H1 (cell line): ENCODE results near the gene ZNF496. TPM values are rescaled to one million over a fixed set of nuclear protein-coding genes. Genes with fewer than 3 reads are reported as not detected.
"Not testable (repeated sequence)": the region's sequence is repeated elsewhere in the genome, so short reads cannot be mapped to it uniquely, and the experiment has no call there.

Experiments used
- CTCF ChIA-PET: fragments of 300-600 bp; sonication (Branson Sonifier 250); formaldehyde crosslinking; loops from one replicate; lab custom pipeline; 2021; ENCODE audit not compliant: partially characterized antibody; lab: Charles Lee
- POLR2A ChIA-PET: fragments of 300-600 bp; sonication (Branson Sonifier 250); formaldehyde crosslinking; loops from one replicate; lab custom pipeline; 2021; ENCODE audit warnings: inconsistent platforms; ENCODE audit not compliant: partially characterized antibody; lab: Charles Lee
- DNase-seq, 2 experiments: peaks; one replicate each; pipeline versions ENCODE4 v3.0.0 to v3.0.0-alpha.2; 2010 to 2022; ENCODE audit warnings: low spot score in 2 of 2, low read depth in 1 of 2, mixed read lengths in 1 of 2
- FAIRE-seq: peaks from 2 replicates; lab custom pipeline; 2011; peaks lifted over from hg19 to GRCh38; lab: Jason Lieb, UNC
- H2AFZ ChIP-seq: 2 replicates; pipeline ENCODE4 v1.8.1; 2012; ENCODE audit warnings: low read length, inconsistent platforms
- H2AK5ac ChIP-seq: 2 replicates; pipeline ENCODE4 v1.6.1; 2013; ENCODE audit warnings: low read depth, low read length
- H2BK120ac ChIP-seq: replicated peaks from 2 replicates; pipeline ENCODE3; 2013; ENCODE audit warnings: low read depth, low read length, inconsistent platforms
- H2BK12ac ChIP-seq: 2 replicates; pipeline ENCODE4 v1.6.1; 2013; ENCODE audit warnings: low read depth, low read length
- H2BK15ac ChIP-seq: 2 replicates; pipeline ENCODE4 v1.6.1; 2013; ENCODE audit warnings: low read length
- H2BK20ac ChIP-seq: 2 replicates; pipeline ENCODE4 v1.6.1; 2013; ENCODE audit warnings: low read length
- H2BK5ac ChIP-seq: 2 replicates; pipeline ENCODE4 v1.6.1; 2013; ENCODE audit warnings: low read depth, low read length
- H3K14ac ChIP-seq: 2 replicates; pipeline ENCODE4 v1.6.1; 2013; ENCODE audit warnings: inconsistent platforms; ENCODE audit not compliant: insufficient read length
- H3K18ac ChIP-seq: 2 replicates; pipeline ENCODE4 v1.6.1; 2013; ENCODE audit warnings: low read length; ENCODE audit errors: extremely low read depth
- H3K23ac ChIP-seq: 2 replicates; pipeline ENCODE4 v1.6.1; 2013; ENCODE audit warnings: inconsistent platforms; ENCODE audit not compliant: insufficient read length
- H3K23me2 ChIP-seq: 2 replicates; pipeline ENCODE4 v1.6.1; 2013; ENCODE audit warnings: low read depth, low read length
- H3K27ac ChIP-seq: 2 replicates; pipeline ENCODE4 v1.6.1; 2011; ENCODE audit warnings: low read depth, low read length, inconsistent platforms
- H3K27me3 ChIP-seq, 4 experiments: replicated peaks in 1 of 4; 1 replicate in 1 of 4; 2 replicates in 3 of 4; pipeline versions ENCODE4 v1.6.1 to v1.8.1; 2011 to 2013; ENCODE audit warnings: low read length in 3 of 4, mild to moderate bottlenecking in 3 of 4, inconsistent platforms in 2 of 4, mixed read lengths in 2 of 4, moderate library complexity in 1 of 4; ENCODE audit not compliant: control insufficient read depth in 3 of 4, insufficient read depth in 3 of 4; ENCODE audit errors: extremely low read depth in 1 of 4
- H3K36me3 ChIP-seq, 4 experiments: 2 replicates each; pipeline versions ENCODE4 v1.6.1 to v1.8.1; 2011 to 2013; ENCODE audit warnings: mild to moderate bottlenecking in 4 of 4, low read length in 3 of 4, moderate library complexity in 2 of 4, control low read depth in 1 of 4, inconsistent platforms in 1 of 4; ENCODE audit not compliant: insufficient read depth in 4 of 4, control insufficient read depth in 2 of 4
- H3K4ac ChIP-seq: replicated peaks from 2 replicates; pipeline ENCODE3; 2013; ENCODE audit warnings: low read length, low read depth, mixed read lengths, inconsistent platforms; ENCODE audit not compliant: insufficient read length
- H3K4me1 ChIP-seq, 4 experiments: replicated peaks in 1 of 4; 1 replicate in 1 of 4; 2 replicates in 3 of 4; pipeline versions ENCODE4 v1.6.1 to v1.8.1; 2011 to 2013; ENCODE audit warnings: low read length in 3 of 4, inconsistent platforms in 2 of 4, mixed read lengths in 1 of 4; ENCODE audit not compliant: insufficient read depth in 4 of 4, control insufficient read depth in 3 of 4
- H3K4me2 ChIP-seq, 2 experiments: 2 replicates each; pipeline versions ENCODE4 v1.6.1 to v1.8.1; 2011 to 2013; ENCODE audit warnings: low read depth in 2 of 2, low read length in 2 of 2, control low read depth in 1 of 2, inconsistent platforms in 1 of 2, mild to moderate bottlenecking in 1 of 2; ENCODE audit not compliant: insufficient read depth in 1 of 2
- H3K4me3 ChIP-seq, 4 experiments: fragments of 200-600, 300-600 bp in 1 of 4; sonication (generic), shearing (Covaris generic), sonication (Bioruptor Twin) in 1 of 4; 2 replicates each; pipeline versions ENCODE4 v1.5.1 to v1.8.1; 2011 to 2016; ENCODE audit warnings: low read length in 4 of 4, low read depth in 3 of 4, control low read depth in 2 of 4, inconsistent platforms in 2 of 4, mild to moderate bottlenecking in 2 of 4, mixed read lengths in 1 of 4, moderate library complexity in 1 of 4; ENCODE audit not compliant: insufficient read depth in 2 of 4; ENCODE audit errors: extremely low read depth in 1 of 4
- H3K56ac ChIP-seq: replicated peaks from 2 replicates; pipeline ENCODE3; 2013; ENCODE audit warnings: low read depth, mild to moderate bottlenecking, mixed read lengths, low read length, inconsistent platforms; ENCODE audit not compliant: insufficient read length
- H3K79me1 ChIP-seq: 2 replicates; pipeline ENCODE4 v1.6.1; 2013; ENCODE audit warnings: low read depth, low read length, control low read depth
- H3K79me2 ChIP-seq, 2 experiments: 2 replicates each; pipeline versions ENCODE4 v1.6.1 to v1.8.1; 2012 to 2013; ENCODE audit warnings: low read length in 2 of 2, mild to moderate bottlenecking in 2 of 2, inconsistent platforms in 1 of 2; ENCODE audit not compliant: insufficient read depth in 2 of 2, control insufficient read depth in 1 of 2
- H3K9ac ChIP-seq, 4 experiments: replicated peaks in 1 of 4; 1 replicate in 1 of 4; 2 replicates in 3 of 4; pipeline versions ENCODE4 v1.6.1 to v1.8.1; 2011 to 2013; ENCODE audit warnings: low read depth in 3 of 4, low read length in 3 of 4, control low read depth in 2 of 4, mild to moderate bottlenecking in 2 of 4, moderate library complexity in 2 of 4, inconsistent platforms in 1 of 4; ENCODE audit errors: extremely low read depth in 1 of 4
- H3K9me3 ChIP-seq, 2 experiments: 2 replicates each; pipeline versions ENCODE4 v1.6.1 to v1.8.1; 2012 to 2013; ENCODE audit warnings: mild to moderate bottlenecking in 2 of 2, moderate library complexity in 2 of 2, control low read depth in 1 of 2, inconsistent platforms in 1 of 2, low read depth in 1 of 2, low read length in 1 of 2, mixed read lengths in 1 of 2; ENCODE audit not compliant: insufficient read depth in 2 of 2
- H4K20me1 ChIP-seq, 2 experiments: replicated peaks in 1 of 2; 2 replicates each; pipeline versions ENCODE3 to v1.8.1; 2011 to 2013; ENCODE audit warnings: inconsistent platforms in 2 of 2, low read length in 2 of 2, mild to moderate bottlenecking in 1 of 2; ENCODE audit not compliant: insufficient read depth in 2 of 2, control insufficient read depth in 1 of 2
- H4K5ac ChIP-seq: 2 replicates; pipeline ENCODE4 v1.6.1; 2013; ENCODE audit warnings: low read length, low read depth, mixed read lengths, inconsistent platforms; ENCODE audit not compliant: insufficient read length
- H4K8ac ChIP-seq: 2 replicates; pipeline ENCODE4 v1.8.0; 2013; ENCODE audit warnings: mild to moderate bottlenecking, moderate library complexity, low read length, inconsistent platforms; ENCODE audit not compliant: insufficient read depth; ENCODE audit errors: extremely low read depth
- H4K91ac ChIP-seq: replicated peaks from 2 replicates; pipeline ENCODE3; 2013; ENCODE audit warnings: low read length, mixed read lengths, inconsistent platforms; ENCODE audit not compliant: insufficient read length
- PHF8 ChIP-seq: fragments of 200-600 bp; sonication (generic); conservative IDR thresholded peaks from 2 replicates; pipeline ENCODE4 v1.7.1; 2012; ENCODE audit warnings: low read depth, mild to moderate bottlenecking, inconsistent platforms, low read length, moderate library complexity
- RAD21 ChIP-seq, 2 experiments: IDR thresholded peaks in 1 of 2; conservative IDR thresholded peaks in 1 of 2; 2 replicates each; pipeline ENCODE4 v1.6.1; 2011; ENCODE audit warnings: low read depth in 2 of 2, low read length in 2 of 2, improper control_type of control experiment in 1 of 2, inconsistent platforms in 1 of 2, mild to moderate bottlenecking in 1 of 2, moderate library complexity in 1 of 2
- SIN3A ChIP-seq, 2 experiments: IDR thresholded peaks in 1 of 2; conservative IDR thresholded peaks in 1 of 2; 2 replicates each; pipeline ENCODE4 v1.6.1; 2011 to 2012; ENCODE audit warnings: low read length in 2 of 2, improper control_type of control experiment in 1 of 2, low read depth in 1 of 2, mild to moderate bottlenecking in 1 of 2
- WGBS, 2 experiments: shearing (Covaris generic) in 1 of 2; methylation state at CpG; one replicate each; pipeline versions ENCODE4 v1.1.6 to v1.1.7; 2013 to 2015; ENCODE audit warnings: low lambda C conversion rate in 2 of 2, mixed read lengths in 2 of 2, inconsistent platforms in 1 of 2, low coverage in 1 of 2, missing lambda C conversion rate in 1 of 2; ENCODE audit not compliant: insufficient replicate concordance in 2 of 2, insufficient coverage in 1 of 2, insufficient read length in 1 of 2; ENCODE audit errors: extremely low coverage in 1 of 2, missing lambda C conversion rate in 1 of 2; 5-methylcytosine and 5-hydroxymethylcytosine counted together
- polyA plus RNA-seq, 7 experiments: library from polyadenylated mRNA; depleted of rRNA in 3 of 7; stranded (reverse) in 5 of 7; unstranded in 2 of 7; fragments of >200 nt in 5 of 7; fragments of 200-250 nt in 2 of 7; gene quantifications; 1 replicate in 5 of 7; 2 replicates in 1 of 7; 4 replicates in 1 of 7; pipeline versions ENCODE4 v1.2.1 to v1.2.3, GENCODE V29; 2011 to 2013; ENCODE audit warnings: missing spikeins in 2 of 7, mixed read lengths in 2 of 7
- total RNA-seq: library from RNA; stranded (reverse); fragmentation: NEBNext Ultra II Directional; extraction: Animal tissue kit (Norgen Biotek cat#: 25700); gene quantifications from 2 replicates; pipeline ENCODE4 v1.2.1, GENCODE V29; 2021

Gene ZNF496
- total and polyA plus RNA-seq, 2 of the 8 experiments (the other 6 are each of a cell fraction or from before 2014, with no cell fraction given), result 27.9 to 71.4 TPM

GRCh38 chr1:247357052-247357780 lies 25.5 kb upstream of the ZNF496 start (continued):
- TF ChIP-seq RAD21 (IDR thresholded peaks at IDR 0.05 in 1 of 2, conservative IDR thresholded peaks at IDR 0.05 in 1 of 2; ENCODE audit: low read depth in 2 of 2, low read length in 2 of 2) (no peak), SIN3A (conservative IDR thresholded peaks at IDR 0.05 in 1 of 2, IDR thresholded peaks at IDR 0.05 in 1 of 2; ENCODE audit: low read depth in 1 of 2, low read length in 2 of 2) (no peak), PHF8 (no peak)

GRCh38 chr1:247355160-247355559 lies 23.5 kb upstream of the ZNF496 start:
- WGBS, 2 experiments, result 92% methylated on average over 1 of the region's 1 CpG; no CpG with 5 or more reads in 1 of the 2 experiments
- not testable (repeated sequence) for H3K27ac ChIP-seq, H2BK5ac ChIP-seq, H3K36me3 ChIP-seq, H3K4me3 ChIP-seq, H2AK5ac ChIP-seq, H2BK15ac ChIP-seq, H3K18ac ChIP-seq, H3K9me3 ChIP-seq, H3K9ac ChIP-seq, H3K27me3 ChIP-seq, H2BK20ac ChIP-seq, H4K5ac ChIP-seq, H4K8ac ChIP-seq, H3K79me1 ChIP-seq, H2AFZ ChIP-seq, H3K23ac ChIP-seq, H2BK120ac ChIP-seq, H3K23me2 ChIP-seq, H2BK12ac ChIP-seq, H3K14ac ChIP-seq, H3K4ac ChIP-seq, FAIRE-seq, H3K79me2 ChIP-seq, DNase-seq, H3K4me2 ChIP-seq, H3K4me1 ChIP-seq, H4K20me1 ChIP-seq, H3K56ac ChIP-seq, H4K91ac ChIP-seq
- ChIA-PET CTCF (interaction anchor here (1.2 kb wide), 1 partner anchor 12 kb away, joined by 3 read pairs; no protein-coding TSS in a partner anchor), POLR2A (interaction anchor here (1.4 kb wide), 1 partner anchor 9 kb away, joined by 6 read pairs; no protein-coding TSS in a partner anchor)
